ENCODE data around the gene DNASE1L2. TPM values are rescaled to one million over a fixed set of nuclear protein-coding genes. Genes with fewer than 3 reads are reported as not detected.

The DNASE1L2 gene
- total RNA-seq, 2 experiments from 2014 or later, result 6.6 to 9.8 TPM

DNA sequence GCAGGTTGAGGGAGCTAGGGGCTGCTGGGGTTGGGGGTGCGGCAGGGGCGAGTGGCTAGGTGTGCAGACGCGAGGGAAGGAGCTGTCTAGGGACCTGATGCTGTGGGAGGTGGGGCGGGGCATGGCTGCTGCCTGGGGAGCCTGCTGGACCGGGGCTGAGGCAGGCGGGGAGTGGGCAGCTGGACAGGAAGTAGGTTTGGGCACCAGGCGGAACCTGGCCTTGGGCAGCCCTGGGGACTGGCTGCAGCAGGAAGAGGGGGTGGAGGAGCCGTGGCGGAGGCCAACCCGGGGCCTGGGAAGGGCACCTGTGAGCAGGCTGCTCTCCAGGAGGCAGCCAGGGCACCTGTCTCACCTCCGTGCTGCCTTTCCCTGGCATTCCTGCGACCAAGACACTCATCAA is 5.9 kb upstream of the DNASE1L2 start:
- no peaks in the 10 kb centered on the region for H3K9me3 ChIP-seq (ENCODE audit: low read length)
- H3K4me3 ChIP-seq (ENCODE audit: low read depth, low read length, poor library complexity, severe bottlenecking), result no peak overlapping the region
- no peak overlapping the region for H2AFZ ChIP-seq (ENCODE audit: low read length)
- H3K4me2 ChIP-seq (ENCODE audit: low read length), result no peak overlapping the region
- DNase-seq (ENCODE audit: low spot score), result no peak
- no peak overlapping the region for H3K27ac ChIP-seq (ENCODE audit: low read depth, low read length, poor library complexity, severe bottlenecking)
- ChIA-PET POLR2A (no interaction called here), CTCF (ENCODE audit: unreplicated experiment) (no interaction called here)
- no peaks in the 10 kb centered on the region for H4K20me1 ChIP-seq (ENCODE audit: insufficient read depth, low read length)
- peaks cover 14% of the 10 kb centered on the region; the same call in 1 of the 2 replicates for H3K79me2 ChIP-seq (ENCODE audit: insufficient read depth, low read depth, low read length)
- no peak for TF ChIP-seq EZH2phosphoT487 (IDR thresholded peaks at IDR 0.05; ENCODE audit: borderline replicate concordance, low read depth, low read length)
- TF ChIP-seq, protein P1, sequence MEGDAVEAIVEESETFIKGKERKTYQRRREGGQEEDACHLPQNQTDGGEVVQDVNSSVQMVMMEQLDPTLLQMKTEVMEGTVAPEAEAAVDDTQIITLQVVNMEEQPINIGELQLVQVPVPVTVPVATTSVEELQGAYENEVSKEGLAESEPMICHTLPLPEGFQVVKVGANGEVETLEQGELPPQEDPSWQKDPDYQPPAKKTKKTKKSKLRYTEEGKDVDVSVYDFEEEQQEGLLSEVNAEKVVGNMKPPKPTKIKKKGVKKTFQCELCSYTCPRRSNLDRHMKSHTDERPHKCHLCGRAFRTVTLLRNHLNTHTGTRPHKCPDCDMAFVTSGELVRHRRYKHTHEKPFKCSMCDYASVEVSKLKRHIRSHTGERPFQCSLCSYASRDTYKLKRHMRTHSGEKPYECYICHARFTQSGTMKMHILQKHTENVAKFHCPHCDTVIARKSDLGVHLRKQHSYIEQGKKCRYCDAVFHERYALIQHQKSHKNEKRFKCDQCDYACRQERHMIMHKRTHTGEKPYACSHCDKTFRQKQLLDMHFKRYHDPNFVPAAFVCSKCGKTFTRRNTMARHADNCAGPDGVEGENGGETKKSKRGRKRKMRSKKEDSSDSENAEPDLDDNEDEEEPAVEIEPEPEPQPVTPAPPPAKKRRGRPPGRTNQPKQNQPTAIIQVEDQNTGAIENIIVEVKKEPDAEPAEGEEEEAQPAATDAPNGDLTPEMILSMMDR (conservative IDR thresholded peaks at IDR 0.05; ENCODE audit: low read length), result no peak
- H3K9me2 ChIP-seq (ENCODE audit: insufficient read depth, low read length), result no peaks in the 10 kb centered on the region
- H3K36me3 ChIP-seq (ENCODE audit: insufficient read depth, low read length), result peaks cover 66% of the 10 kb centered on the region
- no TSS peak for BruUV-seq (replicated peaks)
- H3K4me1 ChIP-seq (ENCODE audit: insufficient read depth, low read length, poor library complexity, severe bottlenecking), result no peaks in the 10 kb centered on the region
- intact Hi-C loops (cut with micrococcal nuclease; ENCODE audit: unreplicated experiment), result no loop called here

DNA sequence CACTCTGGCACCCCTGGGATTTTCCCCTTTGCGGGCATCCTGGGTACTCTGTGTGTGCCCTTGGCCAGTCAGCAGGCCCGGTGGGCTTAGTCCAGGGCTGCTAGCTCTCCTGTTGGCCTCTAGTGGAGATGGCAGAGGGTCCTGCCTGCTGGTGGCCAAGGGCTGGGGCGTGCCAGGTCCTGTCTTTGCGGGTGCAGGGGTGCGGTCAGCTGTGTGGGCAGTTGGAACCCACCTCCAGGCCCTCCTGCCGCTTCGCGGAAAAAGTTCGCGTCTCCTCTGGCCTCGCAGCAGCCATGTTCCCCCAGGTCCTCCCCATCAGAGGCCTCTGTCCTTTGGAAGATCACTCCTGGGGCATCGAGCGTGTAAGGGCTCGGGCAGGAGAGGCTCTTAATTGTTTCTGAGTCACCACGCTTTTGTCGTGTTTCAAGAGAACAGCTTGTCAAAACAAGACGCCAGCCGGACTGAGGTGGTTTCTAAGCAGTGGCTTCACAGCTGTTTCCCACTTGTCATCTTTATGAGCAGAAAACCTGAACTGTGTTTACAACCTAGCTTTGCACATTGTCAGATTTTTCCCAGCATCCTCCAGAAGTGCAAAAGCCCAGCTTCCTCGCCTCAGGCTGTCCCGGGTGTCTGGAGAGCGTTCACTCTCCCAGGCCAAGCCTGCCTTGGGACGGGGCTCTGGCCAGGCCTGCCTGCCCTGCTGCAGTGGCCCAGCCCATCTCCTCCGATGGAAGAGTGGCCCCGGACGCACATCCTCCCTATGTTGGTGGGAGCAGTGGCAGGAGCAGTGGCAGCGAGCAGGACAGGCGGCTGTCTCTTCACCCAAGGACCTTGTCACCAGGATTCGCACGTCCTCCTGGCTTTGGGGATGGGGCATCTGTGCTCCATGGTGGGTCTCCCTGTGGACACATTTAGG is 5.0 kb upstream of the DNASE1L2 start:
- H2AFZ ChIP-seq (ENCODE audit: low read length), result no peak overlapping the region
- no peaks in the 10 kb centered on the region for H3K4me1 ChIP-seq (ENCODE audit: insufficient read depth, low read length, poor library complexity, severe bottlenecking)
- no peak overlapping the region for H3K27ac ChIP-seq (ENCODE audit: low read depth, low read length, poor library complexity, severe bottlenecking)
- peaks cover 5% of the 10 kb centered on the region; the same call in 1 of the 2 replicates for H3K79me2 ChIP-seq (ENCODE audit: insufficient read depth, low read depth, low read length)
- no peak for DNase-seq (ENCODE audit: low spot score)
- no peaks in the 10 kb centered on the region for H3K9me3 ChIP-seq (ENCODE audit: low read length)
- peaks cover 75% of the 10 kb centered on the region for H3K36me3 ChIP-seq (ENCODE audit: insufficient read depth, low read length)
- TF ChIP-seq, protein P1 (conservative IDR thresholded peaks at IDR 0.05; ENCODE audit: low read length), result no peak
- no peak for TF ChIP-seq EZH2phosphoT487 (IDR thresholded peaks at IDR 0.05; ENCODE audit: borderline replicate concordance, low read depth, low read length)
- no TSS peak for BruUV-seq (replicated peaks)
- no peaks in the 10 kb centered on the region for H3K9me2 ChIP-seq (ENCODE audit: insufficient read depth, low read length)
- POLR2A ChIA-PET, result no interaction called here
- no peak overlapping the region for H3K4me2 ChIP-seq (ENCODE audit: low read length)
- H4K20me1 ChIP-seq (ENCODE audit: insufficient read depth, low read length), result no peaks in the 10 kb centered on the region
- intact Hi-C loops (cut with micrococcal nuclease; ENCODE audit: unreplicated experiment), result no loop called here
- CTCF ChIA-PET (ENCODE audit: unreplicated experiment), result interaction anchor here (0.5 kb wide), 1 partner anchor 175 kb away, joined by 3 read pairs; no protein-coding TSS in a partner anchor
- no peak overlapping the region for H3K4me3 ChIP-seq (ENCODE audit: low read depth, low read length, poor library complexity, severe bottlenecking)

Data from OCI-LY7 (cell line).